HepG2 (cell line): ENCODE measurements around the gene RRP8. TPM values are rescaled to one million over a fixed set of nuclear protein-coding genes. Genes with fewer than 3 reads are reported as not detected.
A peak's percentile ranks its signal among the peaks of the same experiment; 100 is the strongest.

ENCODE experiments used
- ATAC-seq: fragments of 200-7000 bp; cut with Tn5 transposase; 3 replicates; pipeline ENCODE4 v1.9.1; 2020; ENCODE audit warnings: mild to moderate bottlenecking, moderate library complexity
- BruUV-seq: library from RNA; stranded (reverse); fragments of 400-500 nt; replicated peaks from 2 replicates; lab custom pipeline; 2021; lab: Mats Ljungman, UMichigan
- CTCF ChIA-PET: fragments of 300-600 bp; formaldehyde crosslinking; extraction: SDS; loops from one replicate; lab custom pipeline; 2021; ENCODE audit warnings: low total read pairs, inconsistent platforms, low intra/inter-chr PET ratio; lab: Yijun Ruan, JAX
- POLR2A ChIA-PET: fragments of 350-600 bp; sonication (Branson Sonifier 250); formaldehyde crosslinking; loops from one replicate; lab custom pipeline; 2020; ENCODE audit warnings: antibody characterized with exemption, inconsistent platforms; lab: Yijun Ruan, JAX
- DNase-seq: peaks from one replicate; pipeline ENCODE4 v3.0.0-alpha.2; 2015; ENCODE audit warnings: low spot score
- FAIRE-seq: peaks from 3 replicates; lab custom pipeline; 2011; peaks lifted over from hg19 to GRCh38; lab: Jason Lieb, UNC
- H2AFZ ChIP-seq: one replicate; pipeline ENCODE4 v1.6.1; 2011; ENCODE audit warnings: low read length, inconsistent platforms
- H3K27ac ChIP-seq: fragments of 300-600 bp; 3 replicates; pipeline ENCODE4 v1.8.0; 2011; ENCODE audit warnings: mixed run types, mild to moderate bottlenecking, mixed read lengths, low read length, inconsistent platforms; ENCODE audit not compliant: insufficient read depth; ENCODE audit errors: extremely low read length
- H3K27me3 ChIP-seq, 2 experiments: fragments of 200-600 bp in 1 of 2; 2 replicates in 1 of 2; 3 replicates in 1 of 2; pipeline versions ENCODE4 v1.6.0 to v1.8.0; 2011; ENCODE audit warnings: low read length in 2 of 2, mild to moderate bottlenecking in 2 of 2, moderate library complexity in 2 of 2, inconsistent platforms in 1 of 2; ENCODE audit not compliant: insufficient read depth in 2 of 2, control insufficient read depth in 1 of 2
- H3K36me3 ChIP-seq, 2 experiments: fragments of 200-600 bp in 1 of 2; replicated peaks in 1 of 2; 2 replicates in 1 of 2; 3 replicates in 1 of 2; pipeline versions ENCODE4 v1.5.1 to v1.8.0; 2011; ENCODE audit warnings: low read length in 2 of 2, inconsistent platforms in 1 of 2; ENCODE audit not compliant: insufficient read depth in 2 of 2, control insufficient read depth in 1 of 2
- H3K4me1 ChIP-seq: 2 replicates; pipeline ENCODE4 v1.5.1; 2012; ENCODE audit warnings: low read length, inconsistent platforms; ENCODE audit not compliant: insufficient read depth
- H3K4me2 ChIP-seq: 2 replicates; pipeline ENCODE4 v1.6.0; 2011; ENCODE audit warnings: low read depth, low read length, inconsistent platforms
- H3K4me3 ChIP-seq, 3 experiments: fragments of 200-600 bp in 1 of 3; sonication (generic), shearing (Covaris generic) in 1 of 3; replicated peaks in 1 of 3; 2 replicates each; pipeline ENCODE4 v1.5.1; 2011 to 2016; ENCODE audit warnings: low read length in 3 of 3, inconsistent platforms in 2 of 3, low read depth in 2 of 3, mild to moderate bottlenecking in 2 of 3, control low read depth in 1 of 3, mixed read lengths in 1 of 3; ENCODE audit not compliant: insufficient read depth in 1 of 3
- H3K79me2 ChIP-seq: one replicate; pipeline ENCODE4 v1.6.1; 2011; ENCODE audit warnings: low read length, inconsistent platforms; ENCODE audit not compliant: insufficient read depth
- H3K9ac ChIP-seq: 2 replicates; pipeline ENCODE4 v1.6.0; 2011; ENCODE audit warnings: mild to moderate bottlenecking, low read depth, low read length, inconsistent platforms; ENCODE audit not compliant: insufficient read depth
- H3K9me3 ChIP-seq: 2 replicates; pipeline ENCODE4 v1.5.1; 2012; ENCODE audit warnings: mild to moderate bottlenecking, low read length
- H4K20me1 ChIP-seq: 2 replicates; pipeline ENCODE4 v1.6.0; 2011; ENCODE audit warnings: inconsistent platforms, mild to moderate bottlenecking, low read length, moderate library complexity; ENCODE audit not compliant: insufficient read depth
- ARNT2 ChIP-seq: sonication (generic); formaldehyde crosslinking; IDR thresholded peaks from 2 replicates; pipeline ENCODE4 v1.8.0; 2022; ENCODE audit warnings: mild to moderate bottlenecking, low read depth, missing genetic modification reagents, moderate library complexity
- CBX1 ChIP-seq: IDR thresholded peaks from one replicate; pipeline ENCODE4 v1.6.1; 2016; ENCODE audit warnings: antibody characterized with exemption, low read depth
- DRAP1 ChIP-seq: IDR thresholded peaks from 2 replicates; pipeline ENCODE4 v1.6.1; 2016; ENCODE audit warnings: missing genetic modification reagents, missing compliant biosample characterization
- GATAD1 ChIP-seq: IDR thresholded peaks from 2 replicates; pipeline ENCODE4 v1.6.1; 2016; ENCODE audit warnings: missing genetic modification reagents, missing compliant biosample characterization
- HMGXB4 ChIP-seq, 2 experiments: sonication (generic) in 1 of 2; formaldehyde crosslinking in 1 of 2; IDR thresholded peaks; 2 replicates each; pipeline versions ENCODE4 v1.4.0 to v1.6.1; 2018 to 2020; ENCODE audit warnings: missing genetic modification reagents in 2 of 2, borderline replicate concordance in 1 of 2, low read depth in 1 of 2, mild to moderate bottlenecking in 1 of 2, missing biosample characterization in 1 of 2
- KLF12 ChIP-seq: sonication (generic); formaldehyde crosslinking; IDR thresholded peaks from 2 replicates; pipeline ENCODE4 v1.4.0; 2020; ENCODE audit warnings: missing genetic modification reagents, borderline replicate concordance
- MEF2D ChIP-seq: sonication (generic); formaldehyde crosslinking; IDR thresholded peaks from 2 replicates; pipeline ENCODE4 v1.5.1; 2020; ENCODE audit warnings: mild to moderate bottlenecking, missing genetic modification reagents
- MLLT10 ChIP-seq: sonication (generic); formaldehyde crosslinking; IDR thresholded peaks from 2 replicates; pipeline ENCODE4 v1.4.0; 2020; ENCODE audit warnings: missing genetic modification reagents
- NRL ChIP-seq: sonication (generic); formaldehyde crosslinking; IDR thresholded peaks from 2 replicates; pipeline ENCODE4 v1.5.0; 2020; ENCODE audit warnings: missing genetic modification reagents, mild to moderate bottlenecking, moderate library complexity, borderline replicate concordance
- POLR2A ChIP-seq, 2 experiments: IDR thresholded peaks; 2 replicates each; pipeline ENCODE4 v1.6.1; 2011; ENCODE audit warnings: low read depth in 2 of 2, low read length in 2 of 2, mild to moderate bottlenecking in 1 of 2, moderate library complexity in 1 of 2; ENCODE audit not compliant: insufficient read depth in 1 of 2
- RAD21 ChIP-seq: fragments of 450-650 bp; formaldehyde crosslinking; IDR thresholded peaks from 2 replicates; pipeline ENCODE4 v1.5.0; 2020; ENCODE audit warnings: mild to moderate bottlenecking
- TBX2 ChIP-seq: sonication (generic); formaldehyde crosslinking; IDR thresholded peaks from 2 replicates; pipeline ENCODE4 v1.5.0; 2020; ENCODE audit warnings: missing genetic modification reagents, mild to moderate bottlenecking, borderline replicate concordance
- THAP7 ChIP-seq: sonication (generic); formaldehyde crosslinking; IDR thresholded peaks from 2 replicates; pipeline ENCODE4 v1.8.1; 2023; ENCODE audit warnings: mild to moderate bottlenecking, missing genetic modification reagents
- ZC3H13 ChIP-seq: sonication (generic); formaldehyde crosslinking; IDR thresholded peaks from 2 replicates; pipeline ENCODE4 v1.8.1; 2023; ENCODE audit warnings: mild to moderate bottlenecking, missing genetic modification reagents, moderate library complexity
- ZNF253 ChIP-seq: sonication (generic); formaldehyde crosslinking; IDR thresholded peaks from 2 replicates; pipeline ENCODE4 v1.8.0; 2022; ENCODE audit warnings: mild to moderate bottlenecking, missing genetic modification reagents, borderline replicate concordance
- ZNF317 ChIP-seq: sonication (generic); formaldehyde crosslinking; IDR thresholded peaks from 2 replicates; pipeline ENCODE4 v1.5.0; 2020; ENCODE audit warnings: mild to moderate bottlenecking, missing genetic modification reagents
- ZNF777 ChIP-seq: sonication (generic); formaldehyde crosslinking; IDR thresholded peaks from 2 replicates; pipeline ENCODE4 v1.4.0; 2020; ENCODE audit warnings: missing genetic modification reagents
- ZNF83 ChIP-seq: sonication (generic); formaldehyde crosslinking; IDR thresholded peaks from 2 replicates; pipeline ENCODE4 v1.4.0; 2020; ENCODE audit warnings: missing genetic modification reagents, mild to moderate bottlenecking, borderline replicate concordance
- WGBS: methylation state at CpG from one replicate; pipeline ENCODE4 v1.1.6; 2017; ENCODE audit warnings: low lambda C conversion rate; 5-methylcytosine and 5-hydroxymethylcytosine counted together
- in situ Hi-C: cut with HindIII; loops from 2 replicates; pipeline ENCODE4 v1.10.0; 2017; ENCODE audit warnings: low pct_unique_long_range_greater_than_20kb; ENCODE audit not compliant: extremely low pct_ligation_motif_present
- intact Hi-C: fragments of 100-400 bp; cut with micrococcal nuclease; formaldehyde crosslinking; loops from one replicate; pipeline ENCODE4 v1.10.0; 2022; ENCODE audit not compliant: unreplicated experiment
- polyA plus RNA-seq, 8 experiments: library from polyadenylated mRNA; depleted of rRNA in 3 of 8; stranded (reverse) in 7 of 8; unstranded in 1 of 8; fragments of >200 nt; fragmentation: Illumina TruSeq in 4 of 8; extraction: Trizol in 4 of 8; gene quantifications; 2 replicates each; pipeline versions ENCODE4 v1.2.1 to v1.2.3, GENCODE V29; 2011 to 2016; ENCODE audit warnings: low read depth in 4 of 8, missing spikeins in 1 of 8, mixed read lengths in 1 of 8; ENCODE audit not compliant: insufficient read depth in 1 of 8
- total RNA-seq, 5 experiments: library from RNA; depleted of rRNA; stranded (reverse); fragments of >200 nt; fragmentation: Illumina TruSeq; extraction: Trizol; gene quantifications; 2 replicates each; pipeline ENCODE4 v1.2.3, GENCODE V29; 2016; ENCODE audit warnings: low read depth in 1 of 5
- TF ChIP-seq, protein P1 (sequence below): IDR thresholded peaks from 2 replicates; pipeline ENCODE4 v1.6.1; 2016; ENCODE audit warnings: mild to moderate bottlenecking

Gene RRP8
- total and polyA plus RNA-seq, 2 of the 13 experiments (the other 11 are each of a cell fraction or from before 2014, with no cell fraction given): 7.2 to 21.6 TPM

GRCh38 chr11:6604790-6605189, 1.4 kb upstream of the RRP8 start (continued):
- TF ChIP-seq THAP7 (CRISPR knock-in tag): no peak
- TF ChIP-seq, protein P1, sequence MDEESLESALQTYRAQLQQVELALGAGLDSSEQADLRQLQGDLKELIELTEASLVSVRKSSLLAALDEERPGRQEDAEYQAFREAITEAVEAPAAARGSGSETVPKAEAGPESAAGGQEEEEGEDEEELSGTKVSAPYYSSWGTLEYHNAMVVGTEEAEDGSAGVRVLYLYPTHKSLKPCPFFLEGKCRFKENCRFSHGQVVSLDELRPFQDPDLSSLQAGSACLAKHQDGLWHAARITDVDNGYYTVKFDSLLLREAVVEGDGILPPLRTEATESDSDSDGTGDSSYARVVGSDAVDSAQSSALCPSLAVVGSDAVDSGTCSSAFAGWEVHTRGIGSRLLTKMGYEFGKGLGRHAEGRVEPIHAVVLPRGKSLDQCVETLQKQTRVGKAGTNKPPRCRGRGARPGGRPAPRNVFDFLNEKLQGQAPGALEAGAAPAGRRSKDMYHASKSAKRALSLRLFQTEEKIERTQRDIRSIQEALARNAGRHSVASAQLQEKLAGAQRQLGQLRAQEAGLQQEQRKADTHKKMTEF (CRISPR knock-in tag): no peak
- no peak for TF ChIP-seq ARNT2 (CRISPR knock-in tag)

DNA sequence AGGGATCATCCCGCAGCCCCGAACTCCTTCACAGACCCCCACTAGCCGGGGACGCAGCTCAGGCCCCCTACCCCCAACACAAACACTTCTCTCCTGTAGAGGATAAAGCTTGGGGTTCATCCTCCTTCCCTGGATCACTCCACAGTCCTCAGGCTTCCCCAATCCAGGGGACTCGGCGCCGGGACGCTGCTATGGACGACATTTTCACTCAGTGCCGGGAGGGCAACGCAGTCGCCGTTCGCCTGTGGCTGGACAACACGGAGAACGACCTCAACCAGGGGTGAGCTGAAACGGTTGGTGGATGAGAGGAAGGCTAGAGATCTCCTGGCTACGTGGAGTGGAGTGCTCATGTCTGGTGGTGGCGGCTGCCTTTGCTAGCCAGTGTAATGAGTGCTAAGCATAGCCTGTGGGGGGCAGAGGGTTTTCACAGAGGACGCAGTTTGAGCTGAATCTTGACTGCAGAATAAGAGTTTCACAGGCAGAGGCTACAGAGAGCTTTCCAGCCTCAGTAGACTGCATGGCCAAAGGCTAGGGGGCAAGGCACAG, 738 bp upstream of the RRP8 start:
- peak; percentile 64 for DNase-seq
- Histone ChIP-seq H3K27me3 (no peaks in the 10 kb centered on the region; a peak in 1 of 5 replicates), H3K9me3 (no peaks in the 10 kb centered on the region), H3K4me1 (peaks cover 67% of the 10 kb centered on the region), H3K27ac (peak overlapping the region; percentile 83), H3K4me3 (peak overlapping the region; percentile 86 to 97 (median 89)), H3K36me3 (peaks cover 20 to 43% of the 10 kb centered on the region in 2 experiments), H3K9ac (peak overlapping the region; percentile 93), H4K20me1 (no peaks in the 10 kb centered on the region), H3K4me2 (peak overlapping the region; percentile 99), H3K79me2 (peaks cover 55% of the 10 kb centered on the region), H2AFZ (no peak overlapping the region)
- 0% methylated on average over 9 of the region's 20 CpGs for WGBS
- ATAC-seq: peak; percentile 78
- BruUV-seq: TSS peak; percentile 66
- no peak for FAIRE-seq
- CTCF ChIA-PET: interaction anchor here (0.9 to 1.1 kb wide), 2 partner anchors 64 to 79 kb away, joined by 3 to 4 read pairs; partner anchors contain the start of gene MRPL17
- POLR2A ChIA-PET: interaction anchor here (1.0 to 2.7 kb wide), 6 partner anchors 8 to 123 kb away, joined by 4 to 22 read pairs (median 6); partner anchors contain the start of genes ARFIP2, MRPL17, TAF10 and TIMM10B
- in situ Hi-C loops (loop anchor here (10.0 kb wide), 1 partner anchor 119 kb away; the partner anchor contains the start of genes ARFIP2 and TIMM10B), intact Hi-C loops (loop anchor here (2.0 to 5.0 kb wide), 3 partner anchors 15 to 72 kb away; partner anchors contain the start of gene TPP1)
- TF ChIP-seq MEF2D (no peak), ZNF317 (CRISPR knock-in tag) (no peak), MLLT10 (CRISPR knock-in tag) (no peak), NRL (0 out of 2 replicates have a peak, but pooled peaks have one; percentile 55), ZC3H13 (CRISPR knock-in tag) (no peak), KLF12 (CRISPR knock-in tag) (no peak), RAD21 (CRISPR knock-in tag) (no peak), TBX2 (peak; percentile 47; the same call in 1 of the 2 replicates), HMGXB4 (CRISPR knock-in tag; IDR thresholded peaks at IDR 0.05; ENCODE audit: borderline replicate concordance in 1 of 2, low read depth in 1 of 2) (peak; percentile 12 to 44; a peak in 2 of 4 replicates), ZNF253 (CRISPR knock-in tag) (no peak), ZNF83 (no peak), GATAD1 (CRISPR knock-in tag) (no peak; the same call in 1 of the 2 replicates), DRAP1 (CRISPR knock-in tag) (peak; percentile 27; the same call in 1 of the 2 replicates), CBX1 (no peak), POLR2A (IDR thresholded peaks at IDR 0.05; ENCODE audit: insufficient read depth in 1 of 2, low read depth in 2 of 2, low read length in 2 of 2) (peak in 1 of 2 experiments; percentile 37; a peak in 2 of 4 replicates), ZNF777 (CRISPR knock-in tag) (0 out of 2 replicates have a peak, but pooled peaks have one; percentile 29)
